HuH-7.5 (cell line): Measurements from ENCODE around the gene PRRC2A.
A peak's percentile ranks its signal among the peaks of the same experiment; 100 is the strongest.

Experiments used
- DNase-seq: peaks from one replicate; pipeline ENCODE4 v3.0.0; 2011; ENCODE audit warnings: low spot score

Gene PRRC2A

GRCh38 chr6:31620586-31621319 lies at the start of gene PRRC2A:
TSS of gene PRRC2A (plus strand) at chr6:31620715. CDS start at chr6:31622790, 2,075 bp downstream.
- peak; percentile 76 for DNase-seq

GRCh38 chr6:31572041-31572911 lies 48.2 kb upstream of the PRRC2A start, which contains the start of gene LTA:
TSS of gene LTA (plus strand) at chr6:31572289. CDS start at chr6:31572743, 454 bp downstream.
- no peak for DNase-seq

GRCh38 chr6:31573239-31574105 lies 47.0 kb upstream of the PRRC2A start:
- DNase-seq = no peak

GRCh38 chr6:31574106-31575061 lies 46.1 kb upstream of the PRRC2A start:
- no peak for DNase-seq

- no peak for DNase-seq
Measured at GRCh38 chr6:31575335-31575901, 45.1 kb upstream of the PRRC2A start, which contains the start of gene TNF. TSS of gene TNF (plus strand) at chr6:31575565. CDS start at chr6:31575742, 177 bp downstream.

- no peak for DNase-seq
Measured at GRCh38 chr6:31575952-31576685, 44.4 kb upstream of the PRRC2A start.

- DNase-seq = no peak
Measured at GRCh38 chr6:31576897-31577578, 43.5 kb upstream of the PRRC2A start.

- DNase-seq = no peak
Measured at GRCh38 chr6:31577579-31577966, 42.9 kb upstream of the PRRC2A start.

GRCh38 chr6:31578184-31579118 lies 42.1 kb upstream of the PRRC2A start:
- no peak for DNase-seq

- DNase-seq = no peak
Measured at GRCh38 chr6:31579119-31579505, 41.4 kb upstream of the PRRC2A start.

GRCh38 chr6:31579546-31580437 lies 40.7 kb upstream of the PRRC2A start:
- no peak for DNase-seq

GRCh38 chr6:31580438-31580740 lies 40.1 kb upstream of the PRRC2A start:
- no peak for DNase-seq

GRCh38 chr6:31580807-31581433 lies 39.6 kb upstream of the PRRC2A start:
- DNase-seq = peak; percentile 75

- DNase-seq = no peak
Measured at GRCh38 chr6:31581434-31582229, 38.9 kb upstream of the PRRC2A start.

GRCh38 chr6:31582230-31582643 lies 38.3 kb upstream of the PRRC2A start, which contains the start of gene LTB:
TSS of gene LTB (minus strand) at chr6:31582424. CDS start at chr6:31582417, 7 bp downstream.
- DNase-seq = no peak

GRCh38 chr6:31585491-31585890 lies 35.0 kb upstream of the PRRC2A start:
- DNase-seq = no peak
